ENCODE measurements around the gene SLC43A2. TPM values are rescaled to one million over a fixed set of nuclear protein-coding genes. Genes with fewer than 3 reads are reported as not detected.

SLC43A2 gene
- total and polyA plus RNA-seq, 2 experiments from 2014 or later, result 2.5 to 5.3 TPM

DNA sequence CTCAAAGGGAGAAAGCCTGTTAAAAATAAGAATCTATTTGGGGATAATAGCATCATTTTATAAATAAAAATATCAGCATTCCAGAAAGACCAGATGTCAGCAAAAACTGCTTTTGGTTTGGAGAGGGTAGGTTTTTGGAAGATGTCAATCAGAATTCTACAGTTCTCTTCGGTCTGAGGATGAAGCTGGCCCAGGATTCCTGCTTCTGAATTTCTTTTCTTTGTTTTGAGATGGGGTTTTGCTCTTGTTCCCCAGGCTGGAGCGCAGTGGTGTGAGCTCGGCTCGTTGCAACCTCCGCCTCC lies 35.1 kb downstream of the SLC43A2 start:
- Histone ChIP-seq H3K27me3 (no peaks in the 10 kb centered on the region), H3K9me3 (ENCODE audit: low read depth) (no peaks in the 10 kb centered on the region), H3K4me3 (no peak overlapping the region), H3K27ac (no peak overlapping the region), H3K4me1 (ENCODE audit: low read depth) (peaks cover 13% of the 10 kb centered on the region), H3K36me3 (no peaks in the 10 kb centered on the region)
- TF ChIP-seq, protein P1, sequence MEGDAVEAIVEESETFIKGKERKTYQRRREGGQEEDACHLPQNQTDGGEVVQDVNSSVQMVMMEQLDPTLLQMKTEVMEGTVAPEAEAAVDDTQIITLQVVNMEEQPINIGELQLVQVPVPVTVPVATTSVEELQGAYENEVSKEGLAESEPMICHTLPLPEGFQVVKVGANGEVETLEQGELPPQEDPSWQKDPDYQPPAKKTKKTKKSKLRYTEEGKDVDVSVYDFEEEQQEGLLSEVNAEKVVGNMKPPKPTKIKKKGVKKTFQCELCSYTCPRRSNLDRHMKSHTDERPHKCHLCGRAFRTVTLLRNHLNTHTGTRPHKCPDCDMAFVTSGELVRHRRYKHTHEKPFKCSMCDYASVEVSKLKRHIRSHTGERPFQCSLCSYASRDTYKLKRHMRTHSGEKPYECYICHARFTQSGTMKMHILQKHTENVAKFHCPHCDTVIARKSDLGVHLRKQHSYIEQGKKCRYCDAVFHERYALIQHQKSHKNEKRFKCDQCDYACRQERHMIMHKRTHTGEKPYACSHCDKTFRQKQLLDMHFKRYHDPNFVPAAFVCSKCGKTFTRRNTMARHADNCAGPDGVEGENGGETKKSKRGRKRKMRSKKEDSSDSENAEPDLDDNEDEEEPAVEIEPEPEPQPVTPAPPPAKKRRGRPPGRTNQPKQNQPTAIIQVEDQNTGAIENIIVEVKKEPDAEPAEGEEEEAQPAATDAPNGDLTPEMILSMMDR (IDR thresholded peaks at IDR 0.05; ENCODE audit: low read depth, low read length), result no peak
- no peak for DNase-seq (ENCODE audit: low read depth in 1 of 2, low spot score in 1 of 2)

DNA sequence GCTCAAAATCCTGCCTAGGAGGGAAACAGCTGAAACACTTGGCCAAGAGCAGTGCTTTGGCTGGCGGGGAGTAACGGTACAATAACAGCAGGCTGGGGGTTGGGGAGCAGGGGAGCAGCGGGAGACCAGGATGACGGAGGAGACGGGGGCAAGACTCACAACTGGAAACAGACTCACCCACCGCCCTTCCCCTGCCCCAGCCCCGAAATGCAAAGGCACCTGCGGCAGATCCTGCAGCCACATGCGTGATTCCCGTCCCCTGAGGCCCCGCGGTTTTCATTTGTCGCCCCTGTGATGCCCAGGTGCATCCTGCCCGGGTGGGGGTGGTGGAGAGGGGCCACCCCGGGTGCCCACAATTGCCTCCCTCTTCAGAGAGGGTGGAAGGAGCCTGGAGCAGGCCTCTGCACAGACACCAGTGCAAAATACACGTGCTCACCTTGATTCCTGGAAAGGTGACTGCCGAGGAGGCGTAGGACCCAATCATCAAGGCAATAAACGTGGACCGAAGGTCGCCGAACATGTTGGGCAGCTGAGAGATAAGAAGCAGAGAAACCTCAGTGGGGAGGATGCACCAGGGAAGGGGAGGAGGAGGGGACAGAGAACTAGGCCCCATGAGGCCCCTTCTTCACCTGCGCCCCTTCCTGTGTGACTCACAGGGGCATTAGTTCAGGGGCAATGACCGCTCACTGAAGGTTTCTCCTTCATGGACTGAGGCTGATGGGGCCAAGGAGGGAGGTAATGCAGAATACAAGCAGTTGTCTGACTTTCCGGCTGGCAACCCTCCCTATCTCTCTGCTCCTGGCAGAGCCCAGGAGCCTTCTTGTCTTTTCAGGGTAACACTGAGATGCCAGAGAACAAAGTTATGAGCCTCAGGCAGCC lies 35.6 kb downstream of the SLC43A2 start:
- DNase-seq (ENCODE audit: low read depth in 1 of 2, low spot score in 1 of 2), result no peak
- Histone ChIP-seq H3K27ac (no peak overlapping the region), H3K4me1 (ENCODE audit: low read depth) (peaks cover 13% of the 10 kb centered on the region), H3K4me3 (no peak overlapping the region), H3K36me3 (no peaks in the 10 kb centered on the region), H3K27me3 (no peaks in the 10 kb centered on the region), H3K9me3 (ENCODE audit: low read depth) (no peaks in the 10 kb centered on the region)
- TF ChIP-seq, protein P1 (IDR thresholded peaks at IDR 0.05; ENCODE audit: low read depth, low read length), result no peak

DNA sequence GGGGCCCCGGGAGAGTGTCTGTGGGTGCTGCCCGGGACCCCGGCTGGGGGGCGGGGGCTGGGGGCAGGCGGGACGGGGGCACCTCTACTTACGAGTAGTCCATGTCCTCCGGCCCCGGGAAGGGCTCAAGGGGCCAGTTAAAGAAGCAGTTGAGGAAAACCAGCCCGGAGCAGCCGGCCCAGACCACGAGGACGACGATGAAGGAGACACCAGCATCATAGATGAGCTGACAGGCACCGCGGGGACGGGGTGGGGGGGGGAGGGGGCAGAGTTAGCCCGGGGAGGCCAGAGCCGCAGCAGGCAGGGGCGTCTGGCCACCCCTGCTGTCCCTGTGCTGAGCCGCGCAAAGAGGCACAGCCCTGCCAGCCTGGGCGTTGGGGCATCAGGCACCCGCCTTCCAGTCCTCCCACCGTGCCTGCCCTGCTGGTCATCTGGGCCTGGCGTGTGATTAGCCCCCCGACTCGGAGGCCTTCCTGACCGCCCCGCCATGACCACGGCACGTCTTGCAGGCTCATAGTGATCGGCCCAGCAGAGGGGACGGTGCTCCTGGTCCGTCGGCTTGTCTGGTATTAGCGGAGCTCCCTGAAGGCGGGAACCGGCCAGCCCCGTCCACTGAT lies 37.1 kb downstream of the SLC43A2 start:
- no peak overlapping the region for H3K4me3 ChIP-seq
- no peak for DNase-seq (ENCODE audit: low read depth in 1 of 2, low spot score in 1 of 2)
- no peaks in the 10 kb centered on the region for H3K27me3 ChIP-seq
- H3K27ac ChIP-seq, result no peak overlapping the region
- TF ChIP-seq, protein P1 (IDR thresholded peaks at IDR 0.05; ENCODE audit: low read depth, low read length), result no peak
- no peaks in the 10 kb centered on the region for H3K36me3 ChIP-seq
- peaks cover 13% of the 10 kb centered on the region for H3K4me1 ChIP-seq (ENCODE audit: low read depth)
- H3K9me3 ChIP-seq (ENCODE audit: low read depth), result no peaks in the 10 kb centered on the region

DNA sequence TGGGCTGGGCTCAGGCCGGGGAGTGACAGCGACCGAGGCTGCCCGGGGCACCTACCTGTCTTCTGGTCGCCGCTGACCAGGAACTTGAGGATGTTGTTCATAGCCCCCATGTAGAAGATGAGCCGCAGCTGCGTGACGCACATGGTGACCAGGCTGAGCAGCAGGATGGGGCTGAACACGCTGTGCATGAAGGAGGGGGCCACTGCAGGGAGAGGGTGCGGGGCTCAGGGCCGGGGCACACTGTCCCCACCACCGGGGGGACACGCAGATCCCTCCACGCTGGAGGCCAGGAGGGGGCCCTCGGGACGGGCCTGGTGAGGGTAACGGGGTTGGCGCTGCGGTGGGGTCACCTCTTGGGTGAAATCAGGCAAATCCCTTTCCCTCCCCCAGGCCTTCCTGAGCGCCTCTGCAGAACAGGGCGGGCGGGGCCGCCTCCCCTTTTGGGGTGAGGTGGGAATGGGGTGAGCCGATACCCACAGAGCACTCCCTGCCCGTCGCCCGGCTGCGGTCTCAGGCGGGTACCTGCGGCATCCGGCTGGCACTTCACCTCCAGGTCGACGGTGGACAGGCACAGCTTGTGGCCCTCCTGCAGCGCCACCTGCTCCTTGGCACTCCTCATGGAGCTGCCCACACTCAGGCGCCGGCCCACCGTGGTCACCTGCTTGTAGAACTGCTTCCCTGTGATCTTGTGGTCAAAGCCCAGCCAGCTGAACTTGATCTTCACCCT lies 37.7 kb downstream of the SLC43A2 start:
- no peaks in the 10 kb centered on the region for H3K9me3 ChIP-seq (ENCODE audit: low read depth)
- H3K27me3 ChIP-seq, result no peaks in the 10 kb centered on the region
- peak overlapping the region; percentile 51 for H3K27ac ChIP-seq
- H3K4me3 ChIP-seq, result no peak overlapping the region
- no peaks in the 10 kb centered on the region for H3K36me3 ChIP-seq
- no peak for DNase-seq (ENCODE audit: low read depth in 1 of 2, low spot score in 1 of 2)
- TF ChIP-seq, protein P1 (IDR thresholded peaks at IDR 0.05; ENCODE audit: low read depth, low read length), result no peak
- peaks cover 13% of the 10 kb centered on the region for H3K4me1 ChIP-seq (ENCODE audit: low read depth)

DNA sequence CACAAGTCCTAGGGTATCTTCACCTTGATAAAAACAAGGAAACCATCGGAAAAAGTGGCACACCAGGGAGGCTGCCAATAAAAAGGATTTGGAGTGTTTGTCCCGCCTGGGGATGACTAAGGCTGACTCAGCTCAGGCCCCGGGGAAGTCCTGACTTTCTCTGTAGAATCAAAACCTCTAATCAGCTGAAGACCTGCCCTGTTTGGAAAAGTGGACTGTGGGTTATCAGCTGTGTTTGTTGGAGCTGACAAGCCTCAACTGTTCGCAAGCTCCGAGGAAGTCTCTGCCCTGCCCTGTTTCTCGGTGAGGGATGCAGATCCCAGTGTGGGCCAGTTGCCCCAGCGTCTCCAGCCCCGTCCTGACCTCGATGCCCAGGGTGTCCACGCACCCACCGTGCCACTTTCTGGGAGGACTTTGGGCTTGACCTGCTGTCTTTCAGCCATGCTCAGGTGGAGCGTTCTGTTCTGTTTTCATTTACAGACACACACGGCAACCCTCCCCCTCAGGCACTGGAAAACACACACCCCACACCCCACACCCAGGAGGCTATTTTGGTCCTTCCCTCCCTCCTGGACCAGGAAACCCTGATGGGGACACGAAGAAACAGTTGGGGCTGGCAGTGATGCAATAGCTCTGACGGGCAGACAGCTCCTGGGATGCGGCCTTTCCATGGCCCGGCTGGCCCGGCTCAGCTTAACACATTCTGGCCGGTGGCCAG lies 38.4 kb downstream of the SLC43A2 start:
- peak overlapping the region; percentile 51 for H3K27ac ChIP-seq

More for the DNA sequence above, 38.4 kb downstream of the SLC43A2 start:
- peaks cover 13% of the 10 kb centered on the region for H3K4me1 ChIP-seq (ENCODE audit: low read depth)
- TF ChIP-seq, protein P1 (IDR thresholded peaks at IDR 0.05; ENCODE audit: low read depth, low read length), result no peak
- H3K36me3 ChIP-seq, result no peaks in the 10 kb centered on the region
- no peak overlapping the region for H3K4me3 ChIP-seq
- no peaks in the 10 kb centered on the region for H3K9me3 ChIP-seq (ENCODE audit: low read depth)
- H3K27me3 ChIP-seq, result no peaks in the 10 kb centered on the region
- peak; percentile 36 to 83 for DNase-seq (ENCODE audit: low read depth in 1 of 2, low spot score in 1 of 2)
